Measurements from ENCODE around the gene FIS1. TPM values are rescaled to one million over a fixed set of nuclear protein-coding genes. Genes with fewer than 3 reads are reported as not detected.

FIS1 gene
- total RNA-seq, 1 donor from 2014 or later: 118 TPM

GRCh38 chr7:101216860-101217387, 28.0 kb downstream of the FIS1 start:
- peak overlapping the region; percentile 61 for H3K27ac Mint-ChIP-seq (ENCODE audit: unreplicated experiment)
- H3K36me3 Mint-ChIP-seq (ENCODE audit: low read depth): peaks cover 9% of the 10 kb centered on the region
- DNase-seq (ENCODE audit: low spot score): no peak
- peaks cover 41% of the 10 kb centered on the region for H3K4me1 Mint-ChIP-seq (ENCODE audit: low read depth)
- no peaks in the 10 kb centered on the region for H3K27me3 Mint-ChIP-seq (ENCODE audit: low read depth)
- TF ChIP-seq CTCF (IDR thresholded peaks at IDR 0.05): peak; percentile 43
- H3K9me3 Mint-ChIP-seq (ENCODE audit: low read depth): no peaks in the 10 kb centered on the region
- peak overlapping the region; percentile 97 for H3K4me3 Mint-ChIP-seq (ENCODE audit: unreplicated experiment)

GRCh38 chr7:101216001-101216859, 28.7 kb downstream of the FIS1 start:
- TF ChIP-seq CTCF (IDR thresholded peaks at IDR 0.05): no peak
- no peaks in the 10 kb centered on the region for H3K27me3 Mint-ChIP-seq (ENCODE audit: low read depth)
- H3K4me1 Mint-ChIP-seq (ENCODE audit: low read depth): peaks cover 41% of the 10 kb centered on the region
- DNase-seq (ENCODE audit: low spot score): no peak
- no peaks in the 10 kb centered on the region for H3K9me3 Mint-ChIP-seq (ENCODE audit: low read depth)
- peak overlapping the region; percentile 61 for H3K27ac Mint-ChIP-seq (ENCODE audit: unreplicated experiment)
- H3K4me3 Mint-ChIP-seq (ENCODE audit: unreplicated experiment): peak overlapping the region; percentile 97
- peaks cover 7% of the 10 kb centered on the region for H3K36me3 Mint-ChIP-seq (ENCODE audit: low read depth)

GRCh38 chr7:101212014-101212413, 32.9 kb downstream of the FIS1 start:
- no peak overlapping the region for H3K27ac Mint-ChIP-seq (ENCODE audit: unreplicated experiment)
- H3K4me1 Mint-ChIP-seq (ENCODE audit: low read depth): peaks cover 22% of the 10 kb centered on the region
- no peak overlapping the region for H3K4me3 Mint-ChIP-seq (ENCODE audit: unreplicated experiment)
- H3K9me3 Mint-ChIP-seq (ENCODE audit: low read depth): no peaks in the 10 kb centered on the region
- TF ChIP-seq CTCF (IDR thresholded peaks at IDR 0.05): no peak
- no peak for DNase-seq (ENCODE audit: low spot score)
- peaks cover 24% of the 10 kb centered on the region for H3K36me3 Mint-ChIP-seq (ENCODE audit: low read depth)
- H3K27me3 Mint-ChIP-seq (ENCODE audit: low read depth): no peaks in the 10 kb centered on the region

DNA sequence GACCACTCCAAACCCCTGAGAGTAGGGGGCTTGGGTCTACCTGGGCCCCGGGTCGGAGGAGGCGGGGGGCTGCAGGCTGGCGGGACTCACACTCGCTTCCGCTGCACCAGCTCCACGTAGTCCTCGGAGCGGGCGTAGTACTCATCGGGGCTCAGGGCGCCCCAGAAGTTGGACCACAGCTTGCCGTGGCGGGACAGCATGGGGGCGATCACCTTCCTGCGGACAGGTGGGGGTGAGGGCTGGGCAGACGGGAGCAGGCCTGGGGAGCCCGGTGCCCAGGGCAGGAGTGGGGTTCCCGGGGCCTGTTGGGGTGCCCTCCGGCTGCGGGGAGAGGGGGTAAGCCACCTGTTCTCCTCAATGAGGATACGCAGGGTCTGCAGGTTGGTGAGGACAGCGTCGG, 33.4 kb downstream of the FIS1 start:
- H3K36me3 Mint-ChIP-seq (ENCODE audit: low read depth): peaks cover 27% of the 10 kb centered on the region
- H3K27me3 Mint-ChIP-seq (ENCODE audit: low read depth): no peaks in the 10 kb centered on the region
- no peaks in the 10 kb centered on the region for H3K9me3 Mint-ChIP-seq (ENCODE audit: low read depth)
- DNase-seq (ENCODE audit: low spot score): no peak
- no peak overlapping the region for H3K27ac Mint-ChIP-seq (ENCODE audit: unreplicated experiment)
- H3K4me1 Mint-ChIP-seq (ENCODE audit: low read depth): peaks cover 18% of the 10 kb centered on the region
- no peak for TF ChIP-seq CTCF (IDR thresholded peaks at IDR 0.05)
- no peak overlapping the region for H3K4me3 Mint-ChIP-seq (ENCODE audit: unreplicated experiment)

DNA sequence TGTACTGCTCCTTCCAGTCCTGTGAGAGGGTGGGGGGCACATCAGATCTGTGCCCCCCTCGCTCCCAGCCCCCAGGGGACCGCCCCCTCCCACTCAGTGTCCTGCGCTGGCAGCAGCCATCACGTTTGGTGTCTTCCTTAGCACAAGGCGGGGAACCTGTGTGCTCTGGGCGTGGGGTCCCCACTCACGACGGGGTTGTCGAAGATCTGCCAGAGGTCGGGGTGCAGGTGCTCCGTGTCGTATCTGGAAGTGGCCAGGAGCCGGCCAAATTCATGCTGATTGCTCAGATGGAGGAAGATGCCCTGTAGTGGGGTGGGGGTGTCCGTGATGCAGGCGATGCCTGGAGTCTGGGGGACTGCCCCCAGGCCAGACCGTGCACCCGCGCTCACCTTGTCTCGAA, 34.7 kb downstream of the FIS1 start:
- no peak for TF ChIP-seq CTCF (IDR thresholded peaks at IDR 0.05)
- peaks cover 34% of the 10 kb centered on the region for H3K36me3 Mint-ChIP-seq (ENCODE audit: low read depth)
- H3K9me3 Mint-ChIP-seq (ENCODE audit: low read depth): no peaks in the 10 kb centered on the region
- no peak overlapping the region for H3K4me3 Mint-ChIP-seq (ENCODE audit: unreplicated experiment)
- DNase-seq (ENCODE audit: low spot score): no peak
- H3K27ac Mint-ChIP-seq (ENCODE audit: unreplicated experiment): no peak overlapping the region
- H3K4me1 Mint-ChIP-seq (ENCODE audit: low read depth): peaks cover 6% of the 10 kb centered on the region
- H3K27me3 Mint-ChIP-seq (ENCODE audit: low read depth): no peaks in the 10 kb centered on the region

Measured in chondrocyte (in vitro differentiated cells).